SHP77 treated with DMSO at 0.1 percent for 48 hours (cell line): ENCODE data around the gene MAPK10.
"Not testable (repeated sequence)": the region's sequence is repeated elsewhere in the genome, so short reads cannot be mapped to it uniquely, and the experiment has no call there.

ENCODE experiments used
- DNase-seq: peaks from one replicate; lab custom pipeline; 2025; lab: John Stamatoyannopoulos, UW

Gene MAPK10

DNA sequence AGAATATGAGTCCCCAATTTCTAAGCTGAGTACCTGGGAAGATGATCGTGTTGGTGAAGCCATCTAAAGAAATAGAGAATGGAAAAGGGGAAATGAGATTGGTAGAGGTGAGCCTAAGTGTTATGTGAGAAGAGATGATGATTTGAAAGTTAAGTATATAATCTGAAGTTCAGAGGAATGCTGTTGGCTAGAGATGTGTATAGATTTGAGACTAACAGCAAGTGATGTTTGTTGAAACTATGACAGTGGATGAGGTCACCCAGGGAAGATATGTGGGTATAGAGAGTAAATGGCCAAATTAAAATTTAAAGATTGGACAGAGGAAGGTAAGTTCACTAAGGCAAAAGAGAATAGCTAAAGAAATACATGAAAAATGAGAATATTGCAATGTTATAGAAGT, 324.2 kb downstream of the MAPK10 start:
- no peak for DNase-seq

GRCh38 chr4:86034616-86035015, 325.2 kb downstream of the MAPK10 start:
- no peak for DNase-seq

GRCh38 chr4:86033171-86033570, 326.7 kb downstream of the MAPK10 start:
- DNase-seq, result no peak

- no peak for DNase-seq
Observed at GRCh38 chr4:86032476-86033022, 327.3 kb downstream of the MAPK10 start.

GRCh38 chr4:86031927-86032326, 327.9 kb downstream of the MAPK10 start:
- no peak for DNase-seq

- no peak for DNase-seq
Observed at GRCh38 chr4:86026720-86027119, 333.1 kb downstream of the MAPK10 start.

GRCh38 chr4:86021671-86022070, 338.2 kb downstream of the MAPK10 start:
- DNase-seq, result not testable (repeated sequence)

DNA sequence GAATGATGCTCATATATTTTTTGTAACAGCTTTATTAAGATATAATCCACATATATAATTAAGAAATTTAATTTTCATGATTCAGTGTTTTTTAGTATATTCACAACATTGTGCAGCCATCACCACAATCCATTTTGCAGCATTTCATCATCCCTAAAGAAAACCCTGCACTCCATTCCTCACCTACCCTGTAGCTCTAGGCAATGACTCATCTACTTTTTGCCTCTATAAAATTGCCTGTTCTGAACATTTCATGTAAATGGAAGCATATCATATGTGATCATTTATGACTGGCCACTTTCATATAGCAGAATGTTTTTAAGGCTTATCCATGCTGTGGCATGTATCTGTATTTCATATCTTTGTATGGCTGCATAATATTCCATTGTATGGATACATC, 339.9 kb downstream of the MAPK10 start:
- DNase-seq, result no peak

GRCh38 chr4:86019362-86019761, 340.5 kb downstream of the MAPK10 start:
- no peak for DNase-seq

DNA sequence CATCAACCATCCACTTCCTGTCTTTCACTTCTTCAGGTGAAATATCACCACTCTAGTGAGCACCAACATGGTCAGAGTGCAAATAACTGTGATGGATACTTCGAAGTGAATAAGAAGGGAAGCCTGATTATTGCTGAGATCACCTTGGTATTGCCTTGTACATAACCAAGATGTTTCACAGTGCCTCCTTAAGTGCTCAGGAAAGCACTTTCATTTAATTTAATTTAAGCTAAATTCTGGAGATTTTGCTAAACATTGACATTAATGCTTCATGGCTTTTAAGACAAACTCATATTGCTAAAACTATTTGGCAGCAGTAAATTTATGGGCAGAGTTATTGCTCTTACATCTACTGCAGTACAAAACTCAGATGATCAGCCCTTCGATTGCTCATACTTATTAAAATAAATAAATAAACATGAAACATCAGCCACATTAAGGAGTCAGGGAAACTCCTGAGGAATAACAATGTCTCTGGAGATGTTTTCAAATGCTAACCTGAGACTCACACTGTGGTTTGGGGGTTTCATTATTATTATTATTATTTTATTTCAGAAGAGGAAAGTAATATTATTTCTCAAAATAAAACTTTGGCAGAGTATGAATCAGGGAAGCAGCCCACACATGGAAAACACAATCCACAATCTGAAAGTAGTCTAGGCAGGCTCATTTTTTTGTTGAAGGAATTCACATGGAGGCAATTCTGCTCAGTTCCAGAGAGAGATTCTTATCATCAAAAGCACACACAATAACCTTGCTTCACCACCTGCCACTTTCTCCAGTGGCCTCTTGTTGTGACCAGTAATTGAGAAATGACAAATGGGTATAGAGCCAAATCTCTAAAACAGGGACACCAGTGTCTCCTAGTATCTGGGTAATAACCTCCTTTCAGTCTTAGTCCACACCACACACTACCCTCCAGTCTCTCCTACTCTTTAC, 344.2 kb downstream of the MAPK10 start:
- no peak for DNase-seq

GRCh38 chr4:86014599-86014998, 345.3 kb downstream of the MAPK10 start:
- DNase-seq, result no peak

- DNase-seq, result no peak
Observed at GRCh38 chr4:86013621-86014020, 346.2 kb downstream of the MAPK10 start.

GRCh38 chr4:86011117-86011516, 348.7 kb downstream of the MAPK10 start:
- no peak for DNase-seq

DNA sequence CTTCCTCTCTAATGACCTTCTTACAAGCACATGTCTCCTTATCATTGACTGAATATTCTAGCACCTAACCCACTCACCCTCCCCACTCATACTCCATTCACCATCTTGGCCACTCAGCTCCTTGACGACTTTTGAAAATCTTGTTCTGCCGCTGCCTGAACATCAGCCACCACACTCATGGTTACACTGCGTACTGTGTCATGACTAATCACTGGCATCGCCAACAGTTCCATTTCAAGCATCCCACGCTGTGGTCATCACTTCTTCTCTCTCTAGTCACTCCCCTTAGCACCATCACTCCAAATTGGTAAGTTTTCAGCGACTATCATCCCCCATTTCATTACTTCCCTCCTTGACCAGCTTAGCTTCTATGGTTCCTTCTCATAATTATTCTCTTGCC, 352.8 kb downstream of the MAPK10 start:
- DNase-seq, result no peak

DNA sequence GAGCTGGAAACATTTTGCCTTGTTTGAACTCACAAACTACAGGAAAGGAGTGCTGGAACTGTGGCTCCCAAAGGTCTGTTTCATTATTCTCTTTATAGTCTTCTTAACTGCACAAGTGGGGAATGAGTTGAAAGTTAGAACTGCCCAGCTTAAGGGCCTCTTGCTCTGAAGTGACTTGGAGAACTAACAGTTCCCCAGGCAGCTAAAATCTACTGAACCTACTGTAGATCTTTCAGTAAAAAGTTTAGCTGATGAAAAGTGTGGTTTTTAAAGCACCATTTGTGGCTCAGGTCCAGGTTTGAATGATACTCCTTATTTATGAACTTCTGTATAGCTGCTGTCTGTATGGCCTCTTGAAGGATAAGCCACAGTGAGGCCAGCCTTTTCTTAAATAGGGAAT, 353.8 kb downstream of the MAPK10 start:
- no peak for DNase-seq

DNA sequence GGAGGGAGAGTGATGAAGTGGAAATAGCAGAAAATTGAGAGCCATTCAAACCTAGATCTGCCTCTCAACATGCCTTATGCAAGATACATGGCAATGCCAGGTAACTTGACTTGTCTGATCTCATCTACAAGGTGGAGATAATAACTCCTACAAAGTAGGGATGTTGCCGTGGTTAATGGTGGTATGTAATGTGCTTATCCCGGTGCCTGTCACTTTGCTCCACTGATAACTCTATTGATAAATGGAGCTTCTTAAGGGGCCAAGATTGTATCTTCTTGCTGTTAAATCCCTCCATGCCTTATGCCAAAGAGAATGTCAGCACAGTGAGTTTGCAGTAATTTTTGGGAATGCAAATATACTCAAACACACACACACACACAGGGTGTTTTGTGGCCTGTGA, 355.8 kb downstream of the MAPK10 start:
- DNase-seq, result no peak

DNA sequence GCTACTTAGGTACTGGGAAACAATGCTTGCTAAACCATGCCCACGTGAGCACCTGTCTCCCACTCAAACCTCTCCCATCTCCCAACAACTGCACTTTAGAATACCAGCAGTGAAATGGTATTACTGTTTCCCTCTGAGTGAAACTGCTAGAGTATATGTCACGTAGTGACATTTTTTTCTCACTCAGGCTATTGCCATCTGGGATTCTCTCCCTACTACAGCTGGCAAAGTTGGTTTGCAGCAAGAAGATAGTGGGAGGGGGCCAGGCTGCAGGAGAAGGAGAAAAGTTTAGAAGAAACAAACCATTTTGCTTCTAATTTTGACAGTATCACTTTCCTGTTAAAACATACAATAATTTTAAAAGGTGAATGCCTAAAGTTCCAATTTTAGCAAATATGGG, 358.3 kb downstream of the MAPK10 start:
- DNase-seq, result no peak

DNA sequence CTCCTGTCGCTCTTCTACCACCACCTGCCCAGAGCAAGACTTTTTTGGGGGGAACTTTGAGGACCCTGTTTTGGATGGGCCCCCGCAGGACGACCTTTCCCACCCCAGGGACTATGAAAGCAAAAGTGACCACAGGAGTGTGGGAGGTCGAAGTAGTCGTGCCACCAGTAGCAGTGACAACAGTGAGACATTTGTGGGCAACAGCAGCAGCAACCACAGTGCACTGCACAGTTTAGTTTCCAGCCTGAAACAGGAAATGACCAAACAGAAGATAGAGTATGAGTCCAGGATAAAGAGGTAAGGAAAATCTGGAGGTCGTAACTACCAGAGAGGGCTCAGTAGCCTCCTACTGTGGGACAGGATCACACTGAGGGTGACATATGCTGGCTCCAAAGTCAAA, 364.5 kb downstream of the MAPK10 start:
- no peak for DNase-seq

DNA sequence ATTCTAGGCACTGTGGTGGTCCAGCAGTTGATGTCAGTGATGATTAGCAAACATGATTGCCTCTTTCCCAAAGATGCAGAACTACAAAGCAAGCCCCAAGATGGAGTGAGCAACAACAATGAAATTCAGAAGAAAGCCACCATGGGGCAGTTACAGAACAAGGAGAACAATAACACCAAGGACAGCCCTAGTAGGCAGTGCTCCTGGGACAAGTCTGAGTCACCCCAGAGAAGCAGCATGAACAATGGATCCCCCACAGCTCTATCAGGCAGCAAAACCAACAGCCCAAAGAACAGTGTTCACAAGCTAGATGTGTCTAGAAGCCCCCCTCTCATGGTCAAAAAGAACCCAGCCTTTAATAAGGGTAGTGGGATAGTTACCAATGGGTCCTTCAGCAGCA, 365.3 kb downstream of the MAPK10 start:
- no peak for DNase-seq

- DNase-seq, result no peak
Observed at GRCh38 chr4:85993641-85994040, 366.2 kb downstream of the MAPK10 start.

GRCh38 chr4:85986266-85986665, 373.6 kb downstream of the MAPK10 start:
- no peak for DNase-seq

- no peak for DNase-seq
Observed at GRCh38 chr4:85979276-85979675, 380.6 kb downstream of the MAPK10 start.

GRCh38 chr4:85970535-85970934, 389.3 kb downstream of the MAPK10 start:
- DNase-seq, result no peak
